K562 (cell line): ENCODE results near the gene SEMA3G.

ENCODE experiments used
- FOSL1 ChIP-seq: fragments of 200-800 bp; sonication (Bioruptor generic); conservative IDR thresholded peaks from 2 replicates; pipeline ENCODE4 v1.6.1; 2016; ENCODE audit warnings: missing genetic modification characterization, missing compliant biosample characterization
- HMG20B ChIP-seq: fragments of 250-450 bp; sonication (Bioruptor Pico); IDR thresholded peaks from 2 replicates; pipeline ENCODE4 v1.5.0; 2021; ENCODE audit warnings: mild to moderate bottlenecking
- NCOA1 ChIP-seq: fragments of 450-650 bp; IDR thresholded peaks from 2 replicates; pipeline ENCODE4 v1.6.1; 2016; ENCODE audit warnings: low read depth
- NRF1 ChIP-seq, 2 experiments: fragments of 450-650 bp; IDR thresholded peaks in 1 of 2; conservative IDR thresholded peaks in 1 of 2; 2 replicates each; pipeline ENCODE4 v1.6.1; 2014; ENCODE audit warnings: mild to moderate bottlenecking in 2 of 2
- SIN3A ChIP-seq, 2 experiments: fragments of 150-350 bp in 1 of 2; IDR thresholded peaks; 2 replicates each; pipeline ENCODE4 v1.6.1; 2011 to 2016; ENCODE audit warnings: borderline replicate concordance in 2 of 2, low read depth in 2 of 2, low read length in 2 of 2, mild to moderate bottlenecking in 2 of 2, moderate library complexity in 2 of 2; ENCODE audit not compliant: control insufficient read depth in 1 of 2
- TRIM28 ChIP-seq: fragments of 450-650 bp; IDR thresholded peaks from 2 replicates; pipeline ENCODE4 v1.6.1; 2017
- ZNF24 ChIP-seq: fragments of 450-650 bp; IDR thresholded peaks from 2 replicates; pipeline ENCODE4 v1.6.1; 2016
- ZZZ3 ChIP-seq: fragments of 450-650 bp; IDR thresholded peaks from 2 replicates; pipeline ENCODE4 v1.6.1; 2016; ENCODE audit warnings: antibody characterized with exemption, mild to moderate bottlenecking, moderate library complexity
- TF ChIP-seq, protein P1 (sequence below), 2 experiments: fragments of 450-650 bp; formaldehyde crosslinking in 1 of 2; IDR thresholded peaks; 2 replicates each; pipeline versions ENCODE4 v1.4.0 to v1.6.1; 2014 to 2020; ENCODE audit warnings: mild to moderate bottlenecking in 2 of 2, borderline replicate concordance in 1 of 2, low read depth in 1 of 2

DNA sequence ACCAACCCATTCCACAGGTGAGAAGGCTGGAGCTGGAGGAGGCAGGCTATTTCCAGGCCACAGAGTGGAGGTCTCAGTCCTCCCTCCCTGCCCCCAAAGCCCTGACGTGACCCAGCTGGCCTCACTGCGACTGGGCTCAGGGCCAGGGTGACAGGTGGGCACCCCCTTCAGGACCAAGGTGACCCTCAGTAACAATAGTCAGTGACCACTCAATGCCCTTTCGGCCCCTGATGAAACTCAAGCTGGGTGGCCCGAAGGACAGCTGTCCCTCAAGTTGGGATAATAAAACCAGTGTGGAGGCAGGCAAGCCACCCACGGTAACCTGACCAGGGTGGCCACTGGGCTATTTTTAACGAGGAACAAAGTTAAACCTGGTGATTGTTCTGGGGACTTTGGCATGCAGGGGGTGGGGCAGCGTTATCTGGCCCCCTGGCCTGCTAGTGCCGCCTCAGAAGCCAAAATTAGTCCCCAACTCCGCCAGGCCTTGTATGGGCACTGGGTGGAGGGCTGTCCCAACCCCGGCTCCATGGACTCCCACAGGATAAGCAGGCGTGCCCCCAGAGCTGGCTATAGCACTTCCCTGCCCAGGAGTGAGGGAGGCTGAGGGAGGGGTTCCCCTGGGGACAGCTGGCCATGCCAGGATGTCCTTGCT is 7.8 kb upstream of the SEMA3G start:
- TF ChIP-seq NCOA1, result no peak
- no peak for TF ChIP-seq ZNF24
- TF ChIP-seq NRF1 (conservative IDR thresholded peaks at IDR 0.05 in 1 of 2, IDR thresholded peaks at IDR 0.05 in 1 of 2), result no peak
- TF ChIP-seq, protein P1, sequence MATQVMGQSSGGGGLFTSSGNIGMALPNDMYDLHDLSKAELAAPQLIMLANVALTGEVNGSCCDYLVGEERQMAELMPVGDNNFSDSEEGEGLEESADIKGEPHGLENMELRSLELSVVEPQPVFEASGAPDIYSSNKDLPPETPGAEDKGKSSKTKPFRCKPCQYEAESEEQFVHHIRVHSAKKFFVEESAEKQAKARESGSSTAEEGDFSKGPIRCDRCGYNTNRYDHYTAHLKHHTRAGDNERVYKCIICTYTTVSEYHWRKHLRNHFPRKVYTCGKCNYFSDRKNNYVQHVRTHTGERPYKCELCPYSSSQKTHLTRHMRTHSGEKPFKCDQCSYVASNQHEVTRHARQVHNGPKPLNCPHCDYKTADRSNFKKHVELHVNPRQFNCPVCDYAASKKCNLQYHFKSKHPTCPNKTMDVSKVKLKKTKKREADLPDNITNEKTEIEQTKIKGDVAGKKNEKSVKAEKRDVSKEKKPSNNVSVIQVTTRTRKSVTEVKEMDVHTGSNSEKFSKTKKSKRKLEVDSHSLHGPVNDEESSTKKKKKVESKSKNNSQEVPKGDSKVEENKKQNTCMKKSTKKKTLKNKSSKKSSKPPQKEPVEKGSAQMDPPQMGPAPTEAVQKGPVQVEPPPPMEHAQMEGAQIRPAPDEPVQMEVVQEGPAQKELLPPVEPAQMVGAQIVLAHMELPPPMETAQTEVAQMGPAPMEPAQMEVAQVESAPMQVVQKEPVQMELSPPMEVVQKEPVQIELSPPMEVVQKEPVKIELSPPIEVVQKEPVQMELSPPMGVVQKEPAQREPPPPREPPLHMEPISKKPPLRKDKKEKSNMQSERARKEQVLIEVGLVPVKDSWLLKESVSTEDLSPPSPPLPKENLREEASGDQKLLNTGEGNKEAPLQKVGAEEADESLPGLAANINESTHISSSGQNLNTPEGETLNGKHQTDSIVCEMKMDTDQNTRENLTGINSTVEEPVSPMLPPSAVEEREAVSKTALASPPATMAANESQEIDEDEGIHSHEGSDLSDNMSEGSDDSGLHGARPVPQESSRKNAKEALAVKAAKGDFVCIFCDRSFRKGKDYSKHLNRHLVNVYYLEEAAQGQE (IDR thresholded peaks at IDR 0.05; ENCODE audit: borderline replicate concordance), result no peak
- TF ChIP-seq, protein P1 (CRISPR knock-in tag; IDR thresholded peaks at IDR 0.05; ENCODE audit: low read depth), result no peak
- TF ChIP-seq HMG20B (CRISPR knock-in tag), result no peak
- TF ChIP-seq SIN3A (IDR thresholded peaks at IDR 0.05; ENCODE audit: borderline replicate concordance in 2 of 2, control insufficient read depth in 1 of 2, low read depth in 2 of 2, low read length in 2 of 2), result no peak
- TF ChIP-seq FOSL1 (tag), result no peak
- no peak for TF ChIP-seq ZZZ3
- TF ChIP-seq TRIM28, result no peak
